ENCODE results near the gene USP32.
"Not testable (repeated sequence)": the region's sequence is repeated elsewhere in the genome, so short reads cannot be mapped to it uniquely, and the experiment has no call there.

Gene USP32

DNA sequence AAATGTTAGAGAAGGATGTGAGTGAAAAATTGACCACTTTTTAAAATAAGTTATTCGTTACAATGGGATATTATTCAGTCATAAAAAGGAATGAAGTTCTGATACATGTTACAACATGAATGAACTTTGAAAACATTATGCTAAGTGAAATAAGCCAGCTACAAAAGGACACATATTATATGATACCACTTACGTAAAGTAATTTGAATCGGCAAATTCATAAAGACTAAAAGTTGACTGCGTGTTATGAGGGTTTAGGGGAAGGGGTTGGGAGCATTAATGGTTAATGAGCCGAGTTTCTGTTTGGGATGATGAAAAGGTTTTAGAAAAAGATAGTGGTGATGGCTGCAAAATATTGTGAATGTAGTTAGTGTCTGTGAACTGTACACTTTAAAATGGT lies 73.1 kb downstream of the USP32 start:
- no peak overlapping the region for H3K4me3 ChIP-seq (ENCODE audit: low read depth, low read length)
- TF ChIP-seq CTCF (IDR thresholded peaks at IDR 0.05; ENCODE audit: borderline replicate concordance, insufficient read depth, low read depth, low read length): no peak

DNA sequence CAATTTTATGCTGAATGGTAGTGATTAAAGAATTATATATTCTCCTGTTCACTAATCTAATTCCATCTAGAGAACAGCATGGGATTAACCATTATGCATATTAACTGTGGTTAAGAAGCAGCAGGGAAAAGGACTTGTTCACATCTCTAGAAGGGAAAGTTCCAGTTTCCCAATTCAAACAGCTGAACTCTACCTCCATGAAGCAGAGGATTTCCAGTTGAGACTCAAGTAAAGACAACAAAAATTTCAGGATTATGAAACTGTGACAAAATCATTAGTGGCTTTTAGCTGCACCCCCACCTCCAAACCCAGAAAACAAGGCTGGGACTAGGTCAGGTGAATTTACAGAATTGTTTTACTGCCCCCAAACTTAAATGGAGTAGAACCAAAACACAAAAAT lies 73.6 kb downstream of the USP32 start:
- TF ChIP-seq CTCF (IDR thresholded peaks at IDR 0.05; ENCODE audit: borderline replicate concordance, insufficient read depth, low read depth, low read length): no peak
- no peak overlapping the region for H3K4me3 ChIP-seq (ENCODE audit: low read depth, low read length)

DNA sequence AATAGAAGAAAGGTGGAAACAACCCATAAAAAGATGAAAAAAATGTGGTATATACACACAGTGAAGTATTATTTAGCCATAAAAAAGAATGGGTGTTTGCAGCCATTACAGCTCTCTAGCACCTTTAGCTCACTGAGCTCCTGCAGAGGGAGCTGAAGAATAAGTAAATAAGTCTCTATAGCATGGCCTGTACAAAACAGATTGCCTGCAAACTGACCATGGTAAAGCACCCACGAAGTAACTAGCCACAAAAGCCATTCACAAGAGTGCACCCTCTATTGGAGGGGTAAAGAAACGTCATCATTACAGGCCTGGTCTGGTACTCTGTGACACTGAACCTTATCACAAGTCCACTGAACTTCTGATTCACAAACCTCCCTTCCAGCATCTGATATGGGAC lies 76.3 kb downstream of the USP32 start:
- H3K4me3 ChIP-seq (ENCODE audit: low read depth, low read length): no peak overlapping the region
- no peak for TF ChIP-seq CTCF (IDR thresholded peaks at IDR 0.05; ENCODE audit: borderline replicate concordance, insufficient read depth, low read depth, low read length)

GRCh38 chr17:60314900-60315299 lies 77.0 kb downstream of the USP32 start:
- not testable (repeated sequence) for H3K4me3 ChIP-seq (ENCODE audit: low read depth, low read length)

DNA sequence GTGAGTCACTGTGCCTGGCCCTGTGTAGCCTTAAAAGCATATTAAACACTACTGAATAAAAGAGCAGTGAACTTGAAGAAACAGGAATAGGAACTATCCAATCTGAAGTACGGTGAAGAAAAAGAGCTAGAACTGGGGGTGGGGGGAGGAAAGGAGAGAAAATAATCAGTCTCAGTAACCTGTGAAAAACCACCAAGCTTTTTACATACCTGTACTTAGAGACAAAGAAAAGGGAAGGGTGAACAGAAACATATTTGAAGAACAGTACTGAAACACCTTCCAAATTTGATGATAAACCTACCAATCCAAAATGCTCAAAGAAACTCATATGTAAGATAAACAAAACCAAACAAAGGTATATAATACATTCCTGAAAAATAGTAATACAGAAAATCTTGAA lies 77.5 kb downstream of the USP32 start:
- no peak overlapping the region for H3K4me3 ChIP-seq (ENCODE audit: low read depth, low read length)
- no peak for TF ChIP-seq CTCF (IDR thresholded peaks at IDR 0.05; ENCODE audit: borderline replicate concordance, insufficient read depth, low read depth, low read length)

- TF ChIP-seq CTCF (IDR thresholded peaks at IDR 0.05; ENCODE audit: borderline replicate concordance, insufficient read depth, low read depth, low read length): no peak
Measured at GRCh38 chr17:60311936-60312335, 80.0 kb downstream of the USP32 start.

DNA sequence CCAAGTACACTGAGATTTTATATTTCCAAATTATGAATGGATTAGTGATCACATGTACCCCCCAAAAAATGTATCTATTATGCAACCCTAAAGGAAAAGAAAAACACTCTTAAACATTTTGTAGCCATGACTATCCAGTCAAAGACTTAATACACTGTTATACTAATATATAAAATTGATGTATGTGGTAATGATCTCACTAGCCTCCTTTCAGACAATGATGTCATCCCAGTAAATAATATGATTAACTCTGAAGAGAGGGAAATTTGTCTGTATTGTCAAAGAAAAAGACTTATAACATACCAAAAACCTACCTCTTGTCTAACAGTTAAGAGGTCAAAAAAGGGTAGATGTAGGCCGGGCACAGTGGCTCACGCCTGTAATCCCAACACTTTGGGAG lies 80.7 kb downstream of the USP32 start:
- TF ChIP-seq CTCF (IDR thresholded peaks at IDR 0.05; ENCODE audit: borderline replicate concordance, insufficient read depth, low read depth, low read length): no peak
- no peak overlapping the region for H3K4me3 ChIP-seq (ENCODE audit: low read depth, low read length)

More at GRCh38 chr17:60311936-60312335, 80.0 kb downstream of the USP32 start:
- no peak overlapping the region for H3K4me3 ChIP-seq (ENCODE audit: low read depth, low read length)

DNA sequence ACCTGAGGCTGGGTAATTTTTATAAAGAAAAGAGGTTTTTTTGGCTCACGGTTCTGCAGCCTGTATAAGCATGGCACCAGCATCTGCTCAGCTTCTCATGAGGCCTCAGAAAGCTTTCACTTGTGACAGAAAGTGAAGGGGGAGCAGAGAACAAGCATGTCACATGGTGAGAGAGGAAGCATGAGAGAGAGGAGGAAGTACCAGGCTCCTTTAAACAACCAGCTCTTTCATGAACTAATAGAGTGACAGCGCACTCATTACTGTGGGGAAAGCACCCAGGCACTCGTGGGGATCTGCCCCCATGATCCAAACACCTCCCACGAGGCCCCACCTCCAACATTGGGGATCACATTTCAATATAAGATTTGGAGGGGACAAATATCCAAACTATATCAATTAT lies 86.8 kb downstream of the USP32 start:
- H3K4me3 ChIP-seq (ENCODE audit: low read depth, low read length): no peak overlapping the region
- TF ChIP-seq CTCF (IDR thresholded peaks at IDR 0.05; ENCODE audit: borderline replicate concordance, insufficient read depth, low read depth, low read length): no peak
